NT2/D1 (cell line): ENCODE data around the gene CEACAM21.

Experiments
- DNase-seq: peaks from one replicate; pipeline ENCODE4 v3.0.0-alpha.2; 2011; ENCODE audit warnings: low read depth, low spot score
- H3K27me3 ChIP-seq: 2 replicates; pipeline ENCODE4 v1.6.0; 2011; ENCODE audit warnings: mild to moderate bottlenecking; ENCODE audit not compliant: insufficient read length, insufficient read depth
- H3K36me3 ChIP-seq: 2 replicates; pipeline ENCODE4 v1.6.1; 2011; ENCODE audit warnings: mild to moderate bottlenecking, low read length, mixed read lengths; ENCODE audit not compliant: insufficient read depth, insufficient read length
- H3K4me1 ChIP-seq: 2 replicates; pipeline ENCODE4 v1.5.1; 2011; ENCODE audit not compliant: insufficient read depth, insufficient read length
- H3K4me3 ChIP-seq: 2 replicates; pipeline ENCODE4 v1.5.1; 2011; ENCODE audit warnings: low read depth; ENCODE audit not compliant: insufficient read length
- H3K9ac ChIP-seq: 2 replicates; pipeline ENCODE4 v1.6.0; 2011; ENCODE audit warnings: low read depth; ENCODE audit not compliant: insufficient read length
- H3K9me3 ChIP-seq: 2 replicates; pipeline ENCODE4 v1.5.1; 2011; ENCODE audit warnings: mild to moderate bottlenecking, low read length; ENCODE audit not compliant: insufficient read depth
- SUZ12 ChIP-seq: IDR thresholded peaks from 2 replicates; pipeline ENCODE4 v1.6.1; 2011; ENCODE audit not compliant: insufficient read length, insufficient read depth; ENCODE audit errors: extremely low read depth
- YY1 ChIP-seq: IDR thresholded peaks from 2 replicates; pipeline ENCODE4 v1.6.1; 2011; ENCODE audit not compliant: insufficient read length, insufficient read depth
- ZNF274 ChIP-seq: IDR thresholded peaks from 2 replicates; pipeline ENCODE4 v1.6.1; 2011; ENCODE audit warnings: mild to moderate bottlenecking, low read depth, low read length

The CEACAM21 gene

DNA sequence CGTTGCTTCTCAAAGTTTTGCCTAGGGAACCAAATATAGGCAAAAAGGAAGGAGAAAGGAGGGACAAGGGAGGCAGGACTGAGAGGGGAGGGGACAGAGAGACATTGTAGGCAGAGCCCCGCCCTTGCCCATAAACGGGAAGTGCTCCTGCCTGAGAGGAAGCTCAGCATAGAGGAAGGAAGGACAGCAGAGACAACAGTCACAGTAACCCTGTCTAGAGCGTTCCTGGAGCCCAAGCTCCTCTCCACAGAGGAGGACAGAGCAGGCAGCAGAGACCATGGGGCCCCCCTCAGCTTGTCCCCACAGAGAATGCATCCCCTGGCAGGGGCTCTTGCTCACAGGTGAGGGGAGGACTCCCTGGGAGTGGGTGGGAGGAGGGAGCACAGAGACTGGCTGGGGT lies at the start of gene CEACAM21:
CEACAM21 (plus strand) TSS at position 169 of the 400 bp plus-strand sequence; CDS start at position 278, 109 bp downstream.
- Histone ChIP-seq H3K9ac (no peak within 1 kb of the TSS), H3K27me3 (peaks cover 98% of the 10 kb centered on the region), H3K9me3 (peaks cover 12% of the 10 kb centered on the region), H3K36me3 (no peaks in the 10 kb centered on the region), H3K4me3 (no peak within 1 kb of the TSS), H3K4me1 (no peaks in the 10 kb centered on the region)
- DNase-seq = no peak
- TF ChIP-seq SUZ12 = no peak
- no peak for TF ChIP-seq ZNF274
- no peak for TF ChIP-seq YY1

DNA sequence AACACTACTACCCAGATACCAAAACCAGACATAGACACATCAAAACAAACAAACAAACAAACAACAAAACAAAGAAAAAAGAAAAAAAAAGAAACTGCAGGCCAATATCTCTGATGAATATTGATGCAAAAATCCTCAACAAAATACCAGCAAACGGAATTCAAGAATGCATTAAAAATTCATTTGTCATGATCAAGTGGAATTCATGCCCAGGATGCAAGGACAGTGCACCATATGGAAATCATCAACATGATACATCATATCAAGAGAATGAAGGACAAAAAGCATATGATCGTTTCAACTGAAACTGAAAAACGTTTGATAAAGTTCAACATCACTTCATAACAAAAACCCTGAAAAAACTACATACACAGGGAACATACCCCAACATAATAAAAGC lies 48.9 kb upstream of the CEACAM21 start:
- Histone ChIP-seq H3K27me3 (peaks cover 89% of the 10 kb centered on the region), H3K4me1 (no peaks in the 10 kb centered on the region), H3K9ac (no peak overlapping the region), H3K4me3 (no peak overlapping the region), H3K9me3 (no peaks in the 10 kb centered on the region), H3K36me3 (no peaks in the 10 kb centered on the region)
- DNase-seq = no peak
- TF ChIP-seq YY1 (no peak), SUZ12 (no peak), ZNF274 (no peak)

GRCh38 chr19:41528106-41528505 lies 47.9 kb upstream of the CEACAM21 start:
- H3K36me3 ChIP-seq = no peaks in the 10 kb centered on the region
- DNase-seq = no peak
- H3K9ac ChIP-seq = no peak overlapping the region
- H3K27me3 ChIP-seq = peaks cover 79% of the 10 kb centered on the region
- no peak overlapping the region for H3K4me3 ChIP-seq
- no peaks in the 10 kb centered on the region for H3K9me3 ChIP-seq
- no peaks in the 10 kb centered on the region for H3K4me1 ChIP-seq
- no peak for TF ChIP-seq ZNF274

GRCh38 chr19:41529484-41530183 lies 46.3 kb upstream of the CEACAM21 start:
- Histone ChIP-seq H3K9ac (no peak overlapping the region), H3K4me3 (no peak overlapping the region), H3K27me3 (peaks cover 66% of the 10 kb centered on the region), H3K4me1 (no peaks in the 10 kb centered on the region), H3K36me3 (no peaks in the 10 kb centered on the region), H3K9me3 (no peaks in the 10 kb centered on the region)
- no peak for DNase-seq
- TF ChIP-seq YY1 (no peak), SUZ12 (no peak), ZNF274 (no peak)

DNA sequence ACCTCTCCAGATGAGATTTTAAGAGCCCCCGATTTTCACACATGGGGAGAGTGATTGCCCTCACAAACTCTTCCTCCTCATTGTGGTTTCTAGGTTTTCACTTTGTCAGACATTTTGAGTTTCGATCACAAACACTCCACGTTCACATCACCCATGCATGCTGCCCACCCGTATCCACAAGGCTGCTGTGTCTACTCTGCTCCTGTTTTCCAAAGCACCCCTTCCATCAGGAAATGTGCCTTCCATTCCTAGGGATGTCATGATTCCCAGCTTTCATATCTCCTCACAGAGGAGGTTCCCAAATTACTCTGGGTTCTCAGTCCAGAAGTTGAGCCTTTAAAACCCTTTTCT lies 45.8 kb upstream of the CEACAM21 start:
- no peaks in the 10 kb centered on the region for H3K36me3 ChIP-seq
- H3K9ac ChIP-seq = no peak overlapping the region
- H3K9me3 ChIP-seq = no peaks in the 10 kb centered on the region
- peaks cover 61% of the 10 kb centered on the region for H3K27me3 ChIP-seq
- DNase-seq = no peak
- TF ChIP-seq ZNF274 (no peak), YY1 (no peak), SUZ12 (no peak)
- H3K4me3 ChIP-seq = no peak overlapping the region
- no peaks in the 10 kb centered on the region for H3K4me1 ChIP-seq

DNA sequence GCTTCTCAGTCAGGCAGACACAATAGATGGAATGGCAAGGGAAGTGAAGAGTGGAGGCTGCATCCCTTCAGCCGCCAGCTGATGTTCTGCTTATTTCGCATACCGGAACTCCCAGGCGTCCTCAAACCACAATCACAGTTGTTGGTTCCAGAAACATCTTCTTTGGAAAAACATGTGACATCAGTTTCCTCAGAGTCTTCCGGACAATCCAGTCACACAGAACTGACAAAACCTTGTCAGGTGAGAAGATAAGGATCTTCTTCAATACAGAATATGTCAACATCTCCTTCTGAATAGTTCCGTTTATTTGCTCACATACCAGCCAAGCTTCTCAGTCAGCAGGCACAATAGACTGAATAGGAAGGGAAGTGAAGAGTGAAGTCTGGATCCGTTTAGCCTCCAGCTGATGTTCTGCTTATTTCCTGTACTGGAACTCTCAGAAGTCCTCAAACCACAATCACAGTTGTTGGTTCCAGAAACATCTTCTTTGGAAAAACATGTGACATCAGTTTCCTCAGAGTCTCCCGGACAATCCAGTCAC lies 45.1 kb upstream of the CEACAM21 start:
- H3K9ac ChIP-seq = no peak overlapping the region

GRCh38 chr19:41531438-41532311 lies 44.3 kb upstream of the CEACAM21 start:
- H3K4me1 ChIP-seq = no peaks in the 10 kb centered on the region
- H3K9ac ChIP-seq = no peak overlapping the region
- H3K27me3 ChIP-seq = peaks cover 51% of the 10 kb centered on the region
- H3K4me3 ChIP-seq = no peak overlapping the region
- no peaks in the 10 kb centered on the region for H3K36me3 ChIP-seq
- TF ChIP-seq YY1 (no peak), ZNF274 (no peak), SUZ12 (no peak)
- no peak for DNase-seq
- H3K9me3 ChIP-seq = no peaks in the 10 kb centered on the region

More for the DNA sequence above, 45.1 kb upstream of the CEACAM21 start:
- no peak for DNase-seq
- Histone ChIP-seq H3K36me3 (no peaks in the 10 kb centered on the region), H3K27me3 (peaks cover 54% of the 10 kb centered on the region), H3K9me3 (no peaks in the 10 kb centered on the region), H3K4me3 (no peak overlapping the region), H3K4me1 (no peaks in the 10 kb centered on the region)
- no peak for TF ChIP-seq ZNF274
- TF ChIP-seq YY1 = no peak
- no peak for TF ChIP-seq SUZ12
